Uterus (tissue), 2 donors: ENCODE measurements around the gene CACNA1A.

ENCODE experiments used
- CTCF ChIP-seq, 4 experiments: fragments of 200-600 bp in 2 of 4; fragments of 450-650 bp in 2 of 4; sonication (generic) in 2 of 4; IDR thresholded peaks; one replicate each; pipeline ENCODE4 v1.5.1; 2016 to 2019; ENCODE audit warnings: antibody characterized with exemption in 4 of 4, mild to moderate bottlenecking in 2 of 4, moderate library complexity in 1 of 4
- POLR2A ChIP-seq, 2 donors: fragments of 450-650 bp; IDR thresholded peaks; one replicate each; pipeline ENCODE4 v1.6.1; 2016; ENCODE audit warnings: antibody characterized with exemption in 2 of 2, mild to moderate bottlenecking in 1 of 2, moderate library complexity in 1 of 2

- TF ChIP-seq CTCF (IDR thresholded peaks at IDR 0.05), result no peak
- TF ChIP-seq POLR2A (IDR thresholded peaks at IDR 0.05), result no peak
These were observed 211.3 kb downstream of the CACNA1A start for GRCh38 chr19:13294812-13295567.
